HepG2 (cell line): ENCODE results near the gene ANKK1.

ENCODE experiments used
- BRCA1 ChIP-seq: sonication (generic); formaldehyde crosslinking; IDR thresholded peaks from 2 replicates; pipeline ENCODE4 v1.4.0; 2020; ENCODE audit warnings: missing genetic modification reagents
- EZH2 ChIP-seq: conservative IDR thresholded peaks from 2 replicates; pipeline ENCODE4 v1.6.1; 2012; ENCODE audit warnings: mild to moderate bottlenecking, low read depth, low read length, moderate library complexity
- ISL2 ChIP-seq: sonication (generic); formaldehyde crosslinking; IDR thresholded peaks from 2 replicates; pipeline ENCODE4 v1.5.0; 2020; ENCODE audit warnings: missing genetic modification reagents
- NFE2L2 ChIP-seq: fragments of 150-350 bp; IDR thresholded peaks from 2 replicates; pipeline ENCODE4 v1.6.1; 2014; ENCODE audit warnings: low read length
- NPAS2 ChIP-seq: sonication (generic); formaldehyde crosslinking; IDR thresholded peaks from 2 replicates; pipeline ENCODE4 v1.8.0; 2022; ENCODE audit warnings: mild to moderate bottlenecking, missing genetic modification reagents, borderline replicate concordance
- PCBP1 ChIP-seq: fragments of 200-400 bp; formaldehyde crosslinking; IDR thresholded peaks from 2 replicates; pipeline ENCODE4 v1.6.1; 2017; ENCODE audit warnings: mild to moderate bottlenecking, low read depth, low read length, borderline replicate concordance
- TBL1XR1 ChIP-seq: fragments of 150-350 bp; IDR thresholded peaks from 2 replicates; pipeline ENCODE4 v1.6.1; 2014; ENCODE audit warnings: borderline replicate concordance, low read length; ENCODE audit not compliant: partially characterized antibody
- U2AF1 ChIP-seq: fragments of 200-400 bp; formaldehyde crosslinking; optimal IDR thresholded peaks from 2 replicates; pipeline ENCODE3; 2017; ENCODE audit warnings: mild to moderate bottlenecking, low read depth, low read length
- ZNF484 ChIP-seq: sonication (generic); formaldehyde crosslinking; IDR thresholded peaks from 2 replicates; pipeline ENCODE4 v1.5.1; 2020; ENCODE audit warnings: mild to moderate bottlenecking, low read depth, missing genetic modification reagents, borderline replicate concordance
- ZNF552 ChIP-seq: sonication (generic); formaldehyde crosslinking; IDR thresholded peaks from 2 replicates; pipeline ENCODE4 v1.9.0; 2022; ENCODE audit warnings: missing genetic modification reagents, mild to moderate bottlenecking, borderline replicate concordance
- TF ChIP-seq, protein P1 (sequence below): sonication (generic); formaldehyde crosslinking; IDR thresholded peaks from 2 replicates; pipeline ENCODE4 v1.8.0; 2022; ENCODE audit warnings: mild to moderate bottlenecking, missing genetic modification reagents, borderline replicate concordance

DNA sequence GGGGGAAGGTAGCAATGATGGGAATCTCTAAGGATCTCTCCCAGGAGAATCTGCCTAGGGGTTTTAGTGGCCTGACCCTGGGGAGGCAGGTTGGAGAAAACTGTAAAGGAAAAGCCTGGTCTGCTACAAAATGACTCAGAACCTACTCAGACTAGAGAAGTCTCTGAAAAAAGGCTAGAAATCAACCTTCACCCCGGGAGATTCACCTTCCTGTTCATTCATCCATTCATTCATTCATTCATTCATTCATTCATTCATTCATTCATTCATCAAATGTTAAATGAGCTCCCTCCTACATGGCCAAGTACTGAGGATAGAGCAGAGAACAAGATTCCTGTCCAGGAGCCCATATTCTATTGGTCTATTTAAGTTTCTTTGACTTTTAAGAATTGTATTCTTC lies 8.9 kb upstream of the ANKK1 start:
- TF ChIP-seq BRCA1 (CRISPR knock-in tag) (no peak), ZNF484 (CRISPR knock-in tag) (no peak), PCBP1 (no peak), U2AF1 (no peak), TBL1XR1 (no peak), ISL2 (CRISPR knock-in tag) (no peak), NPAS2 (CRISPR knock-in tag) (no peak), EZH2 (no peak), ZNF552 (CRISPR knock-in tag) (no peak), NFE2L2 (no peak)
- TF ChIP-seq, protein P1, sequence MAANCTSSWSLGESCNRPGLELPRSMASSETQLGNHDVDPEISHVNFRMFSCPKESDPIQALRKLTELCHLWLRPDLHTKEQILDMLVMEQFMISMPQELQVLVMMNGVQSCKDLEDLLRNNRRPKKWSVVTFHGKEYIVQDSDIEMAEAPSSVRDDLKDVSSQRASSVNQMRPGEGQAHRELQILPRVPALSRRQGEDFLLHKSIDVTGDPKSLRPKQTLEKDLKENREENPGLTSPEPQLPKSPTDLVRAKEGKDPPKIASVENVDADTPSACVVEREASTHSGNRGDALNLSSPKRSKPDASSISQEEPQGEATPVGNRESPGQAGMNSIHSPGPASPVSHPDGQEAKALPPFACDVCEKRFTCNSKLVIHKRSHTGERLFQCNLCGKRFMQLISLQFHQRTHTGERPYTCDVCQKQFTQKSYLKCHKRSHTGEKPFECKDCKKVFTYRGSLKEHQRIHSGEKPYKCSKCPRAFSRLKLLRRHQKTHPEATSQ (CRISPR knock-in tag), result no peak
